ENCODE results near the gene TUBA4B.
"Not testable (repeated sequence)": the region's sequence is repeated elsewhere in the genome, so short reads cannot be mapped to it uniquely, and the experiment has no call there.

Gene TUBA4B

GRCh38 chr2:219277703-219278654 is 24.9 kb downstream of the TUBA4B start:
- peak; percentile 68 for DNase-seq (ENCODE audit: low read depth)

GRCh38 chr2:219278655-219279150 is 25.7 kb downstream of the TUBA4B start:
- DNase-seq (ENCODE audit: low read depth): no peak

GRCh38 chr2:219279151-219279915 is 26.3 kb downstream of the TUBA4B start, which contains the start of gene DNAJB2:
DNAJB2 (plus strand) TSS chr2:219279366; CDS start chr2:219279834, 468 bp downstream.
- DNase-seq (ENCODE audit: low read depth): peak; percentile 99

- DNase-seq (ENCODE audit: low read depth): no peak
These were observed 27.0 kb downstream of the TUBA4B start for GRCh38 chr2:219279916-219280516.

DNA sequence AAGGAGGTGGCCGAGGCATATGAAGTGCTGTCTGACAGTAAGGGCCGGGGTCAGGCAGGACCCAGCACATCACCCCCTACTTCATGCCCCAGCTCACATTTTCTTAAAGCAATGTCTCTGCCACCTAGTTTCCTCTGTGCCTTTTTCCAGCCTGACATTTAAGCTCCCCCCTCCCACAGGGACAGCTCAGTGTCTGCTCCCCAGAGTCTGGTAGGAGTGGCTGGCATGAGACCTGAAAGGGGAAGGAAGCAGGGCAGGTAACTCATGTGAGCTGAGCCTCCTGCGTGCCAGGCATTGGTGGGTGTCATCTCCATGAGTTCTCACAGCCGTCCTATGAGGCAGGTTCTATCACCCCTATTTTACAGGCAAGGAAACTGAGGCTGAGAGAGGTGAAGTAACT is 27.6 kb downstream of the TUBA4B start:
- DNase-seq (ENCODE audit: low read depth): no peak

DNA sequence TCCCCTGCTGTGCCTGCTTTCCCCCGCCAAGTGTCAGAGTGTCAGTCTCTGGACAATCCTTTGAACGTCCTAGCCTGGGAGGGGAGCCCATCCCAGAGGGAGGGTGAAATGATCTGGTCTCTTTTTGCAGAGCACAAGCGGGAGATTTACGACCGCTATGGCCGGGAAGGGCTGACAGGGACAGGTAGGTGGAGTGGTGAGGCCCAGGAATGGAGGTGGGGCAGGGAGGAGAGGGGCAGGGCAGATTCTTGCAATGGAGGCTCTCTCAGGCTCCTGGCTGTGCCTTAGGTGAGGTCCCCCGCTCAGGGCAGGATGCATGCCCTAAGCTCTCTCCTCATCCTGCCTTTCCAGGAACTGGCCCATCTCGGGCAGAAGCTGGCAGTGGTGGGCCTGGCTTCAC is 28.5 kb downstream of the TUBA4B start:
- DNase-seq (ENCODE audit: low read depth): no peak

- DNase-seq (ENCODE audit: low read depth): no peak
These were observed 29.3 kb downstream of the TUBA4B start for GRCh38 chr2:219282375-219282774.

- no peak for DNase-seq (ENCODE audit: low read depth)
These were observed 30.0 kb downstream of the TUBA4B start for GRCh38 chr2:219282943-219283581.

DNA sequence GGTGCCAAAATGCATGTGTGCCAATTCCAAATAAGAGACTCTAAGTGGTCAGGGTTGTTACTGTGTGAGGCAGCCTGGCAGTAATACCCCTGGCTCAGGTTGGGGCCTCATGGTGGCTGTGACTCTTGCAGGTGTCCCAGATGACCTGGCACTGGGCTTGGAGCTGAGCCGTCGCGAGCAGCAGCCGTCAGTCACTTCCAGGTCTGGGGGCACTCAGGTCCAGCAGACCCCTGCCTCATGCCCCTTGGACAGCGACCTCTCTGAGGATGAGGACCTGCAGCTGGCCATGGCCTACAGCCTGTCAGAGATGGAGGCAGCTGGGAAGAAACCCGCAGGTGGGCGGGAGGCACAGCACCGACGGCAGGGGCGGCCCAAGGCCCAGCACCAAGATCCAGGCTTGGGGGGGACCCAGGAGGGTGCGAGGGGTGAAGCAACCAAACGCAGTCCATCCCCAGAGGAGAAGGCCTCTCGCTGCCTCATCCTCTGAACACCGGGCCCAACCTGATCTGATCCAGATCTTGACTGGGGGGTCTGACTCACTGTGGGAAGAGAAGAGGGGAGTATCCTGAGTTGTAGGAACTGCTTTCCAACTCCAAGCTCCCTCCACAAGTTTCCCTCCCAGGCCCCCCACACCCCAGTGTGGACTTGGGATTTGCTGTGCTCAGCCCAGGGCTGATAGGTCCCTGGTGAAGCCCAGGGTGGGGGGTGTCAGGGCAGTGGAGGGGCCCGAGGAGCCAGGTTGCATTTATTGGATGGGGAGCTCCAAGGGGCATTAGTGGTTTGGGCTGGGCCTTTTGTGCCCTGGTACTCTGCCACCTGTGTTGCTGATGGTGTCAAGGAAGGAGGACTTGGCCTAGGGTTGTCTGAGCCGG is 31.7 kb downstream of the TUBA4B start:
- no peak for DNase-seq (ENCODE audit: low read depth)

- no peak for DNase-seq (ENCODE audit: low read depth)
These were observed 32.3 kb downstream of the TUBA4B start for GRCh38 chr2:219285373-219285735.

GRCh38 chr2:219285894-219286425 is 32.9 kb downstream of the TUBA4B start:
- DNase-seq (ENCODE audit: low read depth): no peak

- no peak for DNase-seq (ENCODE audit: low read depth)
These were observed 33.5 kb downstream of the TUBA4B start for GRCh38 chr2:219286436-219287115.

- not testable (repeated sequence) for DNase-seq (ENCODE audit: low read depth)
These were observed 34.0 kb downstream of the TUBA4B start for GRCh38 chr2:219287116-219287440.

- no peak for DNase-seq (ENCODE audit: low read depth)
These were observed 34.7 kb downstream of the TUBA4B start for GRCh38 chr2:219287580-219288265.

DNA sequence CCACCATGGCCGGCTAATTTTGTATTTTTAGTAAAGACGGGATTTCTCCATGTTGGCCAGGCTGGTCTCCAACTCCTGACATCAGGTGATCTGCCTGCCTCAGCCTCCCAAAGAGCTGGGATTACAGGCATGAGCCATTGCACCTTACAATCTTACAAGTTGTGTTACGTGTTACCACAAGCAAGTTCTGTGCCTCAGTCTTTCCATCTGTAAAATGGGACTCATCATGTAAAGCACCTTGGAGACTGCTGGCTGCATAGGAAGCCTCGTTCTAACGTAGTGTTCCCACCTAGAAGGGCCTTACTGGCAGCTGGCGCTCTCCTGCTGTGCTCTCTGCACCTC is 36.1 kb downstream of the TUBA4B start:
- DNase-seq (ENCODE audit: low read depth): no peak

- no peak for DNase-seq (ENCODE audit: low read depth)
These were observed 36.7 kb downstream of the TUBA4B start for GRCh38 chr2:219289537-219290361.

DNA sequence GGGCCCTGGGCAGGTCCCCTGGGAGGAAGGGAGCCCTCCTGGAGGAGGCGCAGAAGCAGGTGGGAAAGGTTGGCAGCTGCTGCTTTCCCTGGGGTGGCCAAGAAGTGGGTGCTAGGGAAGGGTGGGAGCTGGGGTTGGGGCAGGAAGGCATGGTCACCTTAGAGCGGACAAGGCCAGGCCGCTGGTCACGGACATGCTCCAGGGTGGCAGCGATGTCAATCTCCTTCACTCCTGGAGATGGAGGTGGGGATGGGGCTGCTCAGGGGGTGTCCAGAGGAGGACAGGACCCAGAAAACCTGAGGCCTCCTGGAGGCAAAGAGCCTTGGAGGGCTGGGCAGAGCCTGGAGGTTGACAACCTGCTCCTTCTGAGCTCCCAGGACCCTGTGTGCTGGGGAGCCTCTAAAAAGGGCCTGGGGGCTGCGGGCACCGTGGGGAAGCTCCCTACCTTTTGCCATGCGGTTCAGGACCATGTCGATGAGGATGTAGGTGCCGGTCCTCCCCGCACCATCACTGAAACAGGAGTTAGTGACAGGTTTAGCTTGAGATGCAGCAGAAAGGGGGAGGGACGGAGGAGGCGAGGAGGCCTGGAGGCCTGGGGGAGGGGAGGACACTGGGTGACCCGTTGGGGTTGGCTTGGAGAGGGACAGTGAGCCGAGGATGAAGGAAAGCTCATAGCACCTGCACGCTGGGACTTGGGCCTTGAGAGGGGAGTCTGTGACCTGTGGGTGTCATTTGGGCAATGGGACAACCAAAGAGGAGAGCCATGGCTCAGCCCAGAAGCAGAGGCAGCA is 37.5 kb downstream of the TUBA4B start:
- DNase-seq (ENCODE audit: low read depth): no peak

GRCh38 chr2:219291394-219291793 is 38.4 kb downstream of the TUBA4B start:
- DNase-seq (ENCODE audit: low read depth): no peak

Measured in activated T-cell treated with anti-CD3 and anti-CD28 coated beads for 48 hours (primary cell).